Epidermal melanocyte (primary cell): Measurements from ENCODE around the gene ZNF446.

ENCODE experiments used
- DNase-seq: peaks from one replicate; pipeline ENCODE4 v3.0.0; 2011; ENCODE audit warnings: low spot score; ENCODE audit not compliant: insufficient read length

The ZNF446 gene

DNA sequence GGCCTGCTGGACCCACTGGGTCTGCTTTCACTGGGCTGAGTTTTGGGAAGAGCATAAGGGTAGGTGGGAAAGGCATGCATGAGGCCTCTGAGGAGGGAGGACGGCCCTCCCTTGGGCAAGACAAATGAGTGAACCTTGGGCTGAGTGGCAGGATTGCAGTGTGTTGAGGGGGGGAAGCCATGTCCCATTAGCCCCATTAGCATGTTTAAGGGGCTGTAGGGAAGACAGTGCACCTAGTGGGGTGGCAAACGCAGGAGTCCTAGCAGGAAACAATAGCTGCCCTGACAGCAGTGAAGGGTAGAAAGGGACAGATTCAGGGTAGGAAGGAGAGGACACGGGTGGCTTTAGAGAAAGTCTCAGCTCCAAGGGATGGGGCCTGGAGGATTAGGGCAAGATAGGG, 46.6 kb downstream of the ZNF446 start:
- no peak for DNase-seq

DNA sequence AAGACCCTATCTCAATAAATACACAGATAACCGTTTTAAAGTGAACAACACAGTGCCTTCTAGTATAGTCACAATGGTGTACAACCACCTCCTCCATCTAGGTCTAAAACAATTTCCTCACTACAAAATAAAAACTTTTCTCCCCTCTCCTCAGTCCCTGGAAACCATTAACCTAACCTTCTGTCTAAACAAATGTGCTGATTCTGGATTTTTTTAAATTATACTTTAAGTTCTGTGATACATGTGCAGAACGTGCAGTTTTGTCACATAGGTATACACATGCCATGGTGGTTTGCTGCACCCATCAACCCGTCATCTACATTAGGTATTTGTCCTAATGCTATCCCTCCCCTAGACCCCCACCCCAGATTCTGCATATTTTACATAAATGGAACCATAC, 53.3 kb downstream of the ZNF446 start:
- no peak for DNase-seq
